A673 (cell line): ENCODE measurements around the gene ANAPC16.

Experiments
- CTCF ChIP-seq: fragments of 300-800, 200-600 bp; sonication (generic); conservative IDR thresholded peaks from 2 replicates; pipeline ENCODE4 v1.5.1; 2017; ENCODE audit warnings: low read depth, mild to moderate bottlenecking, antibody characterized with exemption, low read length, moderate library complexity, mixed read lengths
- EZH2 ChIP-seq: fragments of 200-600 bp; sonication (generic); IDR thresholded peaks from 2 replicates; pipeline ENCODE4 v1.6.1; 2017; ENCODE audit warnings: borderline replicate concordance, low read depth, mild to moderate bottlenecking, mixed read lengths, antibody characterized with exemption, low read length; ENCODE audit not compliant: poor library complexity, severe bottlenecking

DNA sequence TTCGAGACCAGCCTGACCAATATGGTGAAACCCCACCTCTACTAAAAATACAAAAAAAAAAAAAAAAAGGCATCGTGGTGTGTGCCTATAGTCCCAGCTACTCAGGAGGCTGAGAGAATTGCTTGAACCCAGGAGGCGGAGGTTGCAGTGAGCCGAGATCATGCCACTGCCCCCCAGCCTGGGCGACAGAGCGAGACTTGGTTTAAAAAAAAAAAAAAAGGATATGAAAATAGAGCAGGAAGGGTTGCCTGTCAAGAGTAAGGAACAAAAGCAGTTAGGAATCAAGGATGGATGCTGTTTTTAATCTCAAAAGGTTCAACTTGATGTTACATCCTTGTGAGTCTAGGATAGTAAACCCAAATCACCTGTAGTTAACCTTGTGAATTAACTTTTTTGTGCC lies 12.0 kb downstream of the ANAPC16 start:
- no peak for TF ChIP-seq CTCF
- no peak for TF ChIP-seq EZH2
